ENCODE data around the gene GUCD1. TPM values are rescaled to one million over a fixed set of nuclear protein-coding genes. Genes with fewer than 3 reads are reported as not detected.
"Not testable (repeated sequence)": the region's sequence is repeated elsewhere in the genome, so short reads cannot be mapped to it uniquely, and the experiment has no call there.

Gene GUCD1
- total and polyA plus RNA-seq, 10 of the 15 experiments (the other 5 are each of a cell fraction or from before 2014, with no cell fraction given): 56.0 to 177 (median 88.2) TPM

DNA sequence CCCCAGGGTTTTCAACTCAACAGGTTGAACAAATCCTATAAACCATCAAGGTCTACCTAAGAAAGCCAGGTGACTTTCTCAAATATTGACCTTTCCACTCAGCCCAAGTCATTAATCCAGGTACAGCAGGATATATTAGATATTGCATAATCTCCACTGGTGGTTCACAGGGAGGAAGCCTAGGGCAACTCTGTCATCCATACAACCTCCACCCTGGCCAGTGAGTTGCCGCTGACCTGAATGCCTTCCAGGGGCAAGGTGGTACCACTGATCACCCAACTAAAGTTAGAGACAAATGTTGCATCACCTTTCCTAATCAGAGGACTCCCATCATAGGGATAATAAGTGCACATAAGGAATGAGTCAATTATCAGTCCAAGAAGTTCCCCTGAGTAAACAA, 22.9 kb downstream of the GUCD1 start (continued):
- TF ChIP-seq RB1 (IDR thresholded peaks at IDR 0.05; ENCODE audit: borderline replicate concordance) (no peak), MEF2A (IDR thresholded peaks at IDR 0.05; ENCODE audit: insufficient read depth, low read depth, low read length) (no peak)

DNA sequence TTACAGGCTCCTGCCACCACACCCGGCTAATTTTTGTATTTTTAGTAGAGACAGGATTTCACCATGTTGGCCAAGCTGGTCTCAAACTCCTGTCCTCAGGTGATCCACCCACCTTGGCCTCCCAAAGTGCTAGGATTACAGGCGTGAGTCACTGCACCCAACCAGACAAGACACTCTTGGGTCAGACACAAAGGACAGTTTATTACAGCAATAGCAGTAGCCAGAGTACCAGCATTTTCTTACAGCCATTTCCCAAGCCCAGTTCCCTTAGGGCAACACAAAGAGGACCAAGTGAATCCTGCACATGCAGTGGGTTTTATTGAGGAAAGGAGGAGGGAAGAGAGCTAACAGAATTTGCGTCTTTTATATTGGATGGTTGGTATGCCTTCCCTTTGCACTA, 24.0 kb downstream of the GUCD1 start:
- ChIA-PET CTCF (interaction anchor here (0.7 to 11.7 kb wide), 4 partner anchors 9 to 207 kb away, joined by 3 to 213 read pairs (median 4); no protein-coding TSS in a partner anchor), RAD21 (ENCODE audit: unreplicated experiment) (interaction anchor here (1.0 to 1.1 kb wide), 2 partner anchors 9 to 22 kb away, joined by 3 to 4 read pairs; no protein-coding TSS in a partner anchor), SMC1A (ENCODE audit: uncharacterized antibody, unreplicated experiment) (interaction anchor here (1.2 to 2.2 kb wide), 6 partner anchors 10 to 210 kb away, joined by 3 to 9 read pairs (median 4); no protein-coding TSS in a partner anchor)
- intact Hi-C loops (cut with micrococcal nuclease; ENCODE audit: unreplicated experiment); H3K36me3 ChIP-seq (ENCODE audit: control insufficient read depth in 2 of 2, insufficient read depth in 2 of 2, low read length in 1 of 2); in situ Hi-C loops (cut with MboI); H2AFZ ChIP-seq (ENCODE audit: control insufficient read depth, low read depth, low read length); H3K9me3 ChIP-seq (replicated peaks; ENCODE audit: control insufficient read depth, insufficient read depth, low read length); FAIRE-seq; BruUV-seq (replicated peaks); POLR2A ChIA-PET; H4K20me1 ChIP-seq (ENCODE audit: control insufficient read depth, insufficient read depth); DNase-seq (ENCODE audit: low read depth, low spot score); H3K79me2 ChIP-seq (ENCODE audit: control insufficient read depth, insufficient read depth, low read length); ATAC-seq; H3K9ac ChIP-seq (ENCODE audit: control insufficient read depth, insufficient read depth, low read length); H3K27me3 ChIP-seq (replicated peaks in 1 of 2; ENCODE audit: control insufficient read depth in 2 of 2, insufficient read depth in 2 of 2, low read length in 1 of 2); H3K4me1 ChIP-seq (ENCODE audit: control insufficient read depth, insufficient read depth, low read length); H3K27ac ChIP-seq (ENCODE audit: control insufficient read depth, insufficient read depth); H3K4me2 ChIP-seq (ENCODE audit: control insufficient read depth, insufficient read depth); H3K4me3 ChIP-seq: not testable (repeated sequence)
- WGBS (ENCODE audit: insufficient coverage, insufficient replicate concordance, low lambda C conversion rate, missing lambda C conversion rate): 48% methylated on average over 3 of the region's 3 CpGs

DNA sequence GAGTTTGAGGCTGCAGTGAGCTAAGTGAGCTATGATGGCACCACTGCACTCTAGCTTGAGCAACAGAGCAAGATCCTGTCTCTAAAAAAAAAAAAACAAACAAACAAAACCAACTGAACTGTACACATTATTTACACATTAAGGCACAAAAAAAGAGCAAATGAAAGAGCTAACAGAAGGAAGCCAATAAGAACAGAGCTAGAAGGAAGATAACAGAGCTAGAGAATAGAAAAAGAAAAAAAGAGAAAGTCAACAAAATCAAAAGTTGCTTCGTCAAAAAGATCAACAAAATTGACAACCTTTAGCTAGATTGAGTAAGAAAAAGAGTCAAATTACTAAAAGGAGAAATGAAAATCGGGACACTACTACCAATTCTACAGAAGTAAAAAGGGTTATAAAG, 25.0 kb downstream of the GUCD1 start:
- BruUV-seq (replicated peaks): no TSS peak
- intact Hi-C loops (cut with micrococcal nuclease; ENCODE audit: unreplicated experiment): no loop called here
- Histone ChIP-seq H3K36me3 (ENCODE audit: control insufficient read depth in 2 of 2, insufficient read depth in 2 of 2, low read length in 1 of 2) (no peaks in the 10 kb centered on the region), H3K4me2 (ENCODE audit: control insufficient read depth, insufficient read depth) (no peak overlapping the region), H4K20me1 (ENCODE audit: control insufficient read depth, insufficient read depth) (no peaks in the 10 kb centered on the region), H2AFZ (ENCODE audit: control insufficient read depth, low read depth, low read length) (no peak overlapping the region), H3K27me3 (replicated peaks in 1 of 2; ENCODE audit: control insufficient read depth in 2 of 2, insufficient read depth in 2 of 2, low read length in 1 of 2) (no peaks in the 10 kb centered on the region), H3K4me3 (no peak overlapping the region), H3K27ac (ENCODE audit: control insufficient read depth, insufficient read depth) (no peak overlapping the region), H3K79me2 (ENCODE audit: control insufficient read depth, insufficient read depth, low read length) (no peaks in the 10 kb centered on the region), H3K9ac (ENCODE audit: control insufficient read depth, insufficient read depth, low read length) (no peak overlapping the region), H3K4me1 (ENCODE audit: control insufficient read depth, insufficient read depth, low read length) (peaks cover 4% of the 10 kb centered on the region; the same call in 1 of the 2 replicates), H3K9me3 (replicated peaks; ENCODE audit: control insufficient read depth, insufficient read depth, low read length) (no peaks in the 10 kb centered on the region)
- ATAC-seq: no peak
- peak; percentile 17; the same call in 1 of the 2 replicates for TF ChIP-seq JUNB (IDR thresholded peaks at IDR 0.05)
- TF ChIP-seq SUPT20H (IDR thresholded peaks at IDR 0.05; ENCODE audit: borderline replicate concordance, control insufficient read depth, low read depth, low read length): no peak
- TF ChIP-seq, protein P1, sequence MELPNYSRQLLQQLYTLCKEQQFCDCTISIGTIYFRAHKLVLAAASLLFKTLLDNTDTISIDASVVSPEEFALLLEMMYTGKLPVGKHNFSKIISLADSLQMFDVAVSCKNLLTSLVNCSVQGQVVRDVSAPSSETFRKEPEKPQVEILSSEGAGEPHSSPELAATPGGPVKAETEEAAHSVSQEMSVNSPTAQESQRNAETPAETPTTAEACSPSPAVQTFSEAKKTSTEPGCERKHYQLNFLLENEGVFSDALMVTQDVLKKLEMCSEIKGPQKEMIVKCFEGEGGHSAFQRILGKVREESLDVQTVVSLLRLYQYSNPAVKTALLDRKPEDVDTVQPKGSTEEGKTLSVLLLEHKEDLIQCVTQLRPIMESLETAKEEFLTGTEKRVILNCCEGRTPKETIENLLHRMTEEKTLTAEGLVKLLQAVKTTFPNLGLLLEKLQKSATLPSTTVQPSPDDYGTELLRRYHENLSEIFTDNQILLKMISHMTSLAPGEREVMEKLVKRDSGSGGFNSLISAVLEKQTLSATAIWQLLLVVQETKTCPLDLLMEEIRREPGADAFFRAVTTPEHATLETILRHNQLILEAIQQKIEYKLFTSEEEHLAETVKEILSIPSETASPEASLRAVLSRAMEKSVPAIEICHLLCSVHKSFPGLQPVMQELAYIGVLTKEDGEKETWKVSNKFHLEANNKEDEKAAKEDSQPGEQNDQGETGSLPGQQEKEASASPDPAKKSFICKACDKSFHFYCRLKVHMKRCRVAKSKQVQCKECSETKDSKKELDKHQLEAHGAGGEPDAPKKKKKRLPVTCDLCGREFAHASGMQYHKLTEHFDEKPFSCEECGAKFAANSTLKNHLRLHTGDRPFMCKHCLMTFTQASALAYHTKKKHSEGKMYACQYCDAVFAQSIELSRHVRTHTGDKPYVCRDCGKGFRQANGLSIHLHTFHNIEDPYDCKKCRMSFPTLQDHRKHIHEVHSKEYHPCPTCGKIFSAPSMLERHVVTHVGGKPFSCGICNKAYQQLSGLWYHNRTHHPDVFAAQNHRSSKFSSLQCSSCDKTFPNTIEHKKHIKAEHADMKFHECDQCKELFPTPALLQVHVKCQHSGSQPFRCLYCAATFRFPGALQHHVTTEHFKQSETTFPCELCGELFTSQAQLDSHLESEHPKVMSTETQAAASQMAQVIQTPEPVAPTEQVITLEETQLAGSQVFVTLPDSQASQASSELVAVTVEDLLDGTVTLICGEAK (IDR thresholded peaks at IDR 0.05; ENCODE audit: borderline replicate concordance): no peak
- ChIA-PET CTCF (interaction anchor here (0.5 to 11.7 kb wide), 12 partner anchors 11 to 227 kb away, joined by 3 to 213 read pairs (median 3); no protein-coding TSS in a partner anchor), POLR2A (interaction anchor here (0.5 to 0.9 kb wide), 4 partner anchors 25 to 236 kb away, joined by 3 to 4 read pairs (median 3); partner anchors contain the start of gene GUCD1), SMC1A (ENCODE audit: uncharacterized antibody, unreplicated experiment) (interaction anchor here (0.6 to 2.2 kb wide), 11 partner anchors 11 to 209 kb away, joined by 3 to 9 read pairs (median 4); no protein-coding TSS in a partner anchor), RAD21 (ENCODE audit: unreplicated experiment) (interaction anchor here (0.7 to 1.2 kb wide), 4 partner anchors 8 to 108 kb away, joined by 3 to 8 read pairs (median 4); no protein-coding TSS in a partner anchor)
- 13% methylated on average over 2 of the region's 2 CpGs for WGBS (ENCODE audit: insufficient coverage, insufficient replicate concordance, low lambda C conversion rate, missing lambda C conversion rate)
- no peak for FAIRE-seq
- DNase-seq (ENCODE audit: low read depth, low spot score): no peak
- in situ Hi-C loops (cut with MboI): no loop called here

Measured in GM12878 (cell line).